Stimulated activated CD8-positive, alpha-beta memory T cell treated with anti-CD3 and anti-CD28 coated beads, Interleukin-7, amount 100 ng/mL, for 48 hours (primary cell): ENCODE measurements around the gene ANKRD13A.
A peak's percentile ranks its signal among the peaks of the same experiment; 100 is the strongest.

Experiments used
- DNase-seq, 2 donors: peaks; one replicate each; pipeline ENCODE4 v3.0.0-alpha.2; 2020; ENCODE audit warnings: low read depth in 1 of 2; ENCODE audit errors: extremely low read depth in 1 of 2

Gene ANKRD13A

DNA sequence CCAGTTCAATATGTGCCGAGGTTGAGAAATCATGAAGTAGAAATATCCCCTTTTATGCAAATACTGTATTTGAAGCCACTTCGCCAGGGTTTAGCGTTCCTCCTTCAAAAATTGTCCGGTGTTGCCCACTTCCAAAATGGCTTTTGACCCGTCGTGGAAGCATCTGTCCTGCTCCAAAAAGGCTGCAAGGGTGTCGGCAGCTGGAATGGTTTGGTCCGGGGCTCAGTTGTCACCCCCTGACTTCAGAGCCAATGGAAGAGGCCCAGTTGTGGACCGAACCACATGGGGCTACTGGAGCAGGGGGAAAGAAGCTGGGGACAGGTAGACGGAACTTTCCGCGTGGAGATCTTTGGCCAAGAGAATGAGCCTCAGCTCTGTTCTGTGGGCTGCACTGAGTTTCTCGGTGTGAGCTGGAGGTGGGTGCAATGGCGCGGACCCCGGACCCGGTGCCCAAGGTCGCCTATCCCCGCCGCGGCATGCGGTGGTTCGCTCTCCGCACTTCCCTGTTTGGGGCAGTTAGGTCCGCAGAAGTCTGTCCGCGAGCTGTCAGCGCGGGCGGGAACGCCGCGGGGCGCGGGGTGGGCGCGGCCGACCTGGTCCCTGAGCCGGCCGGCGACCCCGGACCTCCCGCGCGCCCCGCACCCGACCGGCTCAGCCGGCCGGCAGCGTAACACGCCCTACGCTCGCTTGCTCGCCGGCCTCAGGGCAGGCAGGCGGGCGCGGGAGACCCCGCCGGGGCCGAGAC, at the start of gene ANKRD13A:
TSS of gene ANKRD13A (plus strand) at position 527 of the 745 bp plus-strand sequence. CDS start 259 bp downstream, outside the sequence.
- peak; percentile 71 to 81 for DNase-seq

DNA sequence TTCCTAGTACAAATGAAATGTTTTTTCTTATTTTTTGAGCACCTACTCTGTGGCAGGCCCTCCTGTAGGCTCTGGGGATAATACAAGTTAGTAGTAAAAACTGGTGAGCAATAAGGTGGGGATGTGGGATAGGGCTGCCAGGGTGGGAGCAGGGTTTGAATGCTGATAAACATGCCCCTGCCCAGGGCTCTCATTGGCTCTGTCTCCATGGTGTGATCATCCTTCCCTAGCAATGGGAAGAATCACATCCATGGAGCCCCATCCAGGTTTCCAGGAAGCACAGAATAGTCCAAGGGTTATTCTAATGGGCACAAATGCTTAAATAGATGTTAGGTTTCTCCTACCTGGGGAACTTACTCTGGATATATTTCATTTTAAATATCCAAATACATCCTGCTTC, 48.6 kb upstream of the ANKRD13A start:
- no peak for DNase-seq

- DNase-seq = no peak
Measured at GRCh38 chr12:109951136-109951535, 48.1 kb upstream of the ANKRD13A start.

- no peak for DNase-seq
Measured at GRCh38 chr12:109951751-109952150, 47.5 kb upstream of the ANKRD13A start.

DNA sequence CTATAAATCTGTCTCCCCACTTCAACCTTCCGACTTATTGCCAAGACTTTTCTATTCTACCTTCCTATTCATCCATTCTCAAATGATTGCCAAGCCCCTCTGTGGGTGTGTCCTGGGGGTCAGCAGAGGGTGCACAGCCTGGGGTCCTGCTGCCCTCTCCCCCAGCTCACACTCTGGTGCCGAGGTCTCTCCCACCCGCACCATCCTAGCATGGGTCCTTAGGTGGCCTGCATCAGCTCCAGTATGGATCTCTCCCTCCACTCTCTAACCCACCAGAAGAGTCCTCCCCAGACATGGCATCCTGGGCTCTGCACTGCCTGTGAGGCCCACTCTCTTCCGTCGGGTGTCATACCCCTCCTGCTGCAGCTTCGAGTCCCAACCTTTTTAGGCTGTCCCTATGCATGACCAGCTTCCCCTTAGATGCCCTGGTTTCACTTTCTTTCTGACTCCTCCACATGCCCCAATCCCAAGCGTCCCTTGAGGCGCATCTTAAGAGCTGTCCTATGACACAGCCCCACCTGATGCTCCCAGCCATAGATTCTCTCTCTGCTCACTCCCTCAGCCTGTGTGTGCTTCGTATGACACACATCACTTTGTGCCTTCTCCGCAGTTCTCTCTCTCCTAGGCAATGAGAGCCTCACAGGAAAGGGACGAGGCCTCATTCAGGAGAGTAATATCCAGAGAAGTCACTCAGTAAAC, 46.9 kb upstream of the ANKRD13A start:
- DNase-seq = no peak

DNA sequence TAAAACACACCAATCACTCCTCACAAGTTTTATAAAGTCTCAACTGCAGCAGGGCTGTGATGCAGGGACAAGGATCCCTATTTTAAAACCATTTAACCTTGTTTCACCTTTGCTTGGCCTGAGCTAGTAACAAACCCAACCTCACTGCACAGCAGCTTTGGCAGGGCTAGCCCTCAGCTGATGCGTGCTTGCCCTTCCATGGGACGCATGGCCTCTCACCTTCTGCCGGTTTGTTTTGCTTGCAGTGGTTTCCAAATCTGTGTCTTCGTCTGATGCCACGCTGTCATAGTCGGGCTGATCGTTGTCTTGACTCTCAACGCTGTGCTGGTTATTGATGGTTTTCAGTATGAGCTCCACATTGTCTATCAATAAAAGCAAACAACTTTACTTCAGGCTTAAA, 46.4 kb upstream of the ANKRD13A start:
- DNase-seq = no peak

GRCh38 chr12:109953656-109954055, 45.6 kb upstream of the ANKRD13A start:
- no peak for DNase-seq

DNA sequence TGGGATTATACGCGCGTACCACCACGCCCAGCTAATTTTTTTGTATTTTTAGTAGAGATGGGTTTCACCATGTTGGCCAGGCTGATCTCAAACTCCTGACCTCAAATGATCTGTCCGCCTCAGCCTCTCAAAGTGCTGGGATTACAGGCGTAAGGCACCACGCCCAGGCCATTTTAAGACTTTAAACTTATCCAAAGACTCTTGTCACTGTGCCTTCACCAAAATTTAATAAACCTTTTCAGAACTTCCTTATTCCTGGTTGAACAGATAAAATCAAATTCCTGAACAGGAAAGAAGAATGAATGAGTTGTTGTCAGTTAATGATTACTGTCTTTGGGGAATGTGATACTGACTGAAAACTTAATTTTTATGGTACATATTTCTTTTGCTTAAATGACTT, 40.9 kb upstream of the ANKRD13A start:
- no peak for DNase-seq

GRCh38 chr12:109959411-109960093, 39.7 kb upstream of the ANKRD13A start:
- DNase-seq = no peak

DNA sequence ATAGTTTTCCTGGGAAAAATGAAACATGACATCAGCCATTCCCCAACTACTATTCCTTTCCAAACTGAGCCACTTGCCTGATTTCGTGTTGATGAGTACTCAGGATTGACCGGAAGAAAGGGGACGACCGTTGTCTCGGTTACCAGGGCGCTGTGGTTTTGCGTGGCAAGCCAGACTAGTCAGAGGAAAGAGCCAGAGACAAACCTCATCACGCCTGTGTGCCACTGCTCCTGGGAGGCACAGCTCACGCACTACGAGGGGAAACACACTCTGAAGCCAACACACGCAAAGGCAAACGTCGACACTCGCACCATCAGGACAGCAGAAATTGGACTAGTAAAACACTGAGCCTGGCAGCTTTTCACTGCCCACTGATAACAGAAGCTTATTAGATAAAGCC, 38.0 kb upstream of the ANKRD13A start:
- DNase-seq = no peak

- no peak for DNase-seq
Measured at GRCh38 chr12:109961612-109962011, 37.6 kb upstream of the ANKRD13A start.

DNA sequence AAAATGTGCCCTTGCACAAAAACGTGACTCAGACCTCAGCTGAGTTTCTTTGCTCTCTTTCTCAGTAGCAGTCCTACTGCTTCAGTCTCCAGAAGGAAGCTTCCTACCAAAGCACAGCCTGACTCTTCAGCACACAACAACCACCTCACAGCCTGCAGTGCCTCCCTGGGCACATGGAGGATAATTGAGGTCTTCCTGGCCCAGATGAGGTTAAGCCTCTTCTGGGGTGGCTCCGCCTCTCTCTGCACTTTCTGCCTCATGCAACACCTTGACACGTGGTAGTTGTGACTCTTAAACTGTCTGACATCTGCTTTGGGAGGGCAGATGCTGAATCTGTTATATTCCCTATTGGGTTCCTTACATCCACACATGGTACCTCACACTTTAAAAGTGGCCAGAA, 36.8 kb upstream of the ANKRD13A start:
- DNase-seq = no peak

- DNase-seq = no peak
Measured at GRCh38 chr12:109963330-109963729, 35.9 kb upstream of the ANKRD13A start.

DNA sequence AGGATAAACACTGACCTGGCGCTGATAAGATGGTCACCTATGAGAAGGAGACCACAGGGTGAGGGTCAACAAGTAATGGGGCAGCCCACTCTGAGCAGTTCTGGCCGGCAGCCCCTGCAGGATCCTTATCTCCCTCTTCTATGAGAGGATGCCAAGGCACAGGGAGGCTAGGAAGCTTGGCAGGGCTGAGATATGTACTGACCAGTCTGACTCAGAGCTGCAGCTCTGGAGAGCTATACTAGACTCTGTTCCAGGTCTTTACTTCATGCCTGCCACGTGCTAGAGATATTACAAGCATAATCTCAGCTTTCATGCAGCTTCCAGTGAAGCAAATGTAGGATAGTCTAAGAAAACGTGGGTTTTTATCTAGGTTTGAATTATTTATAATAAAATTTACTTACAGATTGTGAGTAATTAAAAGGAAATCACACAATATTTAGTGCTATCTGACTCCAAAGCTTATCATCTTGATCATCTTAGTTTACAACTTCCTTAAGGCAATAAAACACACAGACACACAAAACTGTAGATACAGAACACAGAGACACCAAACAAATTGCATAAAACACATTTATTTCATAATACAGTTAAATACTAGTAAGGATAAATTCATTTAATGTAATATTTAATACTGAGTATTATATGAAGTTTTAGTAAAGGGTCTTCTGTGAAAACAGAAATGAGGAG, 35.3 kb upstream of the ANKRD13A start:
- no peak for DNase-seq

GRCh38 chr12:109966546-109966945, 32.7 kb upstream of the ANKRD13A start:
- no peak for DNase-seq

- no peak for DNase-seq
Measured at GRCh38 chr12:109967383-109968031, 31.7 kb upstream of the ANKRD13A start.

DNA sequence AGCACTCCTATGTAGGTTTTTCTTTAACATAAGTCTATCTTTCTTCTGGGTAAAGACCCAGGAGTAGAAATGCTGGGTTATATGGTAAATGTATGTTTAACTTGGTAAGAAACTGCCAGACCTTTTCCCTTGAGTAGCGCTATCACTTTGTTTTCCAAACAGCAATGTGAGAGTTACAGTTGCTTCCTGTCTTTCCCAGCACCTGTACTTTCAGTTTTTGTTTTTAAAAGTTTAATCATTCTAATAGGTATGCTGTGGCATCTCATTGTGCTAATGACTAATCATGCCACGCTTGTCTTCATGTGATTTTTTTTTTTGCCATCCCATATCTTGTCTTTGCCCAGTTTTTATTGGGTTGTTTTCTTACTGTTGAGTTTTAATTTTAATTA, 31.2 kb upstream of the ANKRD13A start:
- no peak for DNase-seq

- DNase-seq = no peak
Measured at GRCh38 chr12:109968801-109969200, 30.4 kb upstream of the ANKRD13A start.

GRCh38 chr12:109972821-109973220, 26.4 kb upstream of the ANKRD13A start:
- DNase-seq = no peak

DNA sequence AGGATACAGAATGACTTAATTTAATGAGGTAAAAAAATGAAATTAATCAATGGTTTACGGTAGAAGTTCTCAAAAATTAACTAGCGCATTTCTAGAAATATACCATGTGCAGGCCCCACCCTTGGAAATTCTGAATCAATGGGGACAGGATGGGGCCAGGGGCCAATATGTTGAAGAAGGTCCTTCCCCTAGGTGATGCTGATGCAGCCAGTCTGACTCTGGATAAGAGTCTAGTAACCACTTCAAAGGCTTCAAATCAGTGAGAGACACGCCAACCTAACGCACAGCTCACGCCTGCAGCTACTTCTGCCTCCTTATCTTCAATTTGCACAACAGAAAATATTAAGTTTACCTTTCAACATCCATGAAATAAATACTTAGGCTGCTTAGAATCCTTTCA, 17.9 kb upstream of the ANKRD13A start:
- DNase-seq = peak; percentile 18 to 55

- DNase-seq = no peak
Measured at GRCh38 chr12:109982210-109982609, 17.0 kb upstream of the ANKRD13A start.
